Activated CD8-positive, alpha-beta T cell treated with anti-CD3 and anti-CD28 coated beads for 36 hours (primary cell): ENCODE data around the gene XPR1. TPM values are rescaled to one million over a fixed set of nuclear protein-coding genes. Genes with fewer than 3 reads are reported as not detected.

Experiments
- ATAC-seq: fragments of 200-7000 bp; cut with Tn5 transposase; one replicate; pipeline ENCODE4 v1.10.0; 2021; ENCODE audit warnings: mild to moderate bottlenecking, moderate library complexity
- CTCF ChIA-PET: fragments of 350-600 bp; sonication (Branson Sonifier 250); formaldehyde crosslinking; loops from one replicate; lab custom pipeline; 2021; ENCODE audit warnings: antibody characterized with exemption; lab: Charles Lee
- POLR2A ChIA-PET: fragments of 350-600 bp; sonication (Branson Sonifier 250); formaldehyde crosslinking; loops from one replicate; lab custom pipeline; 2021; ENCODE audit warnings: antibody characterized with exemption; lab: Charles Lee
- DNase-seq: peaks from one replicate; pipeline ENCODE4 v3.0.0-alpha.2; 2020
- H3K27ac Mint-ChIP-seq: one replicate; pipeline ENCODE4 v1.8.0; 2021; ENCODE audit warnings: mild to moderate bottlenecking, mixed read lengths
- H3K27me3 Mint-ChIP-seq: one replicate; pipeline ENCODE4 v1.8.0; 2021; ENCODE audit warnings: mixed read lengths
- H3K36me3 Mint-ChIP-seq: one replicate; pipeline ENCODE4 v1.8.0; 2021; ENCODE audit warnings: low read depth, mixed read lengths
- H3K4me1 Mint-ChIP-seq: one replicate; pipeline ENCODE4 v1.8.0; 2021; ENCODE audit warnings: low read depth, mixed read lengths
- H3K4me3 Mint-ChIP-seq: one replicate; pipeline ENCODE4 v1.8.0; 2021; ENCODE audit warnings: mild to moderate bottlenecking, moderate library complexity, mixed read lengths
- H3K9me3 Mint-ChIP-seq: one replicate; pipeline ENCODE4 v1.8.0; 2021; ENCODE audit warnings: mixed read lengths
- intact Hi-C: fragments of 100-400 bp; cut with micrococcal nuclease; formaldehyde crosslinking; loops from one replicate; pipeline ENCODE4 v1.10.0; 2022
- total RNA-seq, 2 experiments: library from RNA; stranded (reverse); gene quantifications; one replicate each; pipeline ENCODE4 v1.2.3, GENCODE V29; 2021
- TF ChIP-seq, protein P1 (sequence below): fragments of 200-600 bp; IDR thresholded peaks from one replicate; pipeline ENCODE4 v1.8.0; 2022; ENCODE audit warnings: antibody characterized with exemption, mild to moderate bottlenecking

Gene XPR1
- total RNA-seq, 2 experiments from 2014 or later, result 12.8 to 14.4 TPM

DNA sequence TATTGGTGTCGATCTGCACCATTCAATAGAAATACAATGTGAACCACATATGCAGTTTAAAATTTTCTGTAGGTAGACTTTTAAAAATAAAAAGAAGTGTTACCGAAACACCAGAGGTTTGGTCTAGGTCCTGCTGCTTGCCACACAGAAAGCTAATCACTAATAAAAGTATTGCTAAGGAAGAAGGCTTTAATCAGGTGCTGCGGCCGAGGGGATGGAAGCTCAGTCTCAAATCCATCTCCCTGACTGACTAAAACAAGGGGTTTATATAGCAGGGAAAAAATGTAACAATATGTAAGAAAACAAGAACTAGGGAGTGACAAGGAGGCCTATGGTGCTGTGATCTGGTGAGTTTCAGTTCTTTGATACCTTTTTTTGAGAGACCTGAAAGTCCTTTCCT lies 99.3 kb downstream of the XPR1 start:
- Mint-ChIP-seq H3K4me3 (no peak overlapping the region), H3K27me3 (no peaks in the 10 kb centered on the region), H3K27ac (no peak overlapping the region), H3K4me1 (no peaks in the 10 kb centered on the region), H3K9me3 (peaks cover 64% of the 10 kb centered on the region), H3K36me3 (peaks cover 64% of the 10 kb centered on the region)
- ChIA-PET POLR2A (no interaction called here), CTCF (interaction anchor here (0.8 kb wide), 1 partner anchor 8 kb away, joined by 3 read pairs; no protein-coding TSS in a partner anchor)
- DNase-seq (no peak), ATAC-seq (no peak)
- intact Hi-C loops, result no loop called here
- TF ChIP-seq, protein P1, sequence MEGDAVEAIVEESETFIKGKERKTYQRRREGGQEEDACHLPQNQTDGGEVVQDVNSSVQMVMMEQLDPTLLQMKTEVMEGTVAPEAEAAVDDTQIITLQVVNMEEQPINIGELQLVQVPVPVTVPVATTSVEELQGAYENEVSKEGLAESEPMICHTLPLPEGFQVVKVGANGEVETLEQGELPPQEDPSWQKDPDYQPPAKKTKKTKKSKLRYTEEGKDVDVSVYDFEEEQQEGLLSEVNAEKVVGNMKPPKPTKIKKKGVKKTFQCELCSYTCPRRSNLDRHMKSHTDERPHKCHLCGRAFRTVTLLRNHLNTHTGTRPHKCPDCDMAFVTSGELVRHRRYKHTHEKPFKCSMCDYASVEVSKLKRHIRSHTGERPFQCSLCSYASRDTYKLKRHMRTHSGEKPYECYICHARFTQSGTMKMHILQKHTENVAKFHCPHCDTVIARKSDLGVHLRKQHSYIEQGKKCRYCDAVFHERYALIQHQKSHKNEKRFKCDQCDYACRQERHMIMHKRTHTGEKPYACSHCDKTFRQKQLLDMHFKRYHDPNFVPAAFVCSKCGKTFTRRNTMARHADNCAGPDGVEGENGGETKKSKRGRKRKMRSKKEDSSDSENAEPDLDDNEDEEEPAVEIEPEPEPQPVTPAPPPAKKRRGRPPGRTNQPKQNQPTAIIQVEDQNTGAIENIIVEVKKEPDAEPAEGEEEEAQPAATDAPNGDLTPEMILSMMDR, result no peak

DNA sequence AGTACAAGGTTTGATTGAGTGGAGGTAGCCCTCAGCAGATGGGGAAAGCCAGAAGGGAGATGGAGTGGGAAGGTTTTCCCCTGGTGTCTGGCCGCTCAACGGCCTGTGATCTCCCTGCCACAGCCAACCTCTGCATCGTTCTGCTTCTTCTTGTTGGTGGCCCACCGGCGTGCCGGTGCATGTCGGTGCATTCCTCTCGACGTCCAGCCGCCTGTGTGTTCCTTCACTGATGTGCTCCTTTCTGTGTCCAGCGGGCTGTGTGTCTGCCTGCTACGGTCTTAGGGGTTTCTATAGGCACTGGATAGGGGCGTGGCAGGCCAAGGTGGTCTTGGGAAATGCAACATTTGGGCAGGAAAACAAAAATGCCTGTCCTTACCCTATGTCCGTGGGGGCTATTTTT lies 101.0 kb downstream of the XPR1 start:
- Mint-ChIP-seq H3K4me3 (no peak overlapping the region), H3K27ac (no peak overlapping the region), H3K36me3 (peaks cover 66% of the 10 kb centered on the region), H3K9me3 (peaks cover 63% of the 10 kb centered on the region), H3K27me3 (no peaks in the 10 kb centered on the region), H3K4me1 (no peaks in the 10 kb centered on the region)
- intact Hi-C loops, result no loop called here
- DNase-seq (no peak), ATAC-seq (no peak)
- TF ChIP-seq, protein P1, result no peak
- CTCF ChIA-PET, result no interaction called here
- POLR2A ChIA-PET, result no interaction called here

- no peaks in the 10 kb centered on the region for H3K27me3 Mint-ChIP-seq
- H3K9me3 Mint-ChIP-seq, result peaks cover 58% of the 10 kb centered on the region
- ATAC-seq (no peak), DNase-seq (no peak)
- POLR2A ChIA-PET, result no interaction called here
- peaks cover 65% of the 10 kb centered on the region for H3K36me3 Mint-ChIP-seq
- CTCF ChIA-PET, result no interaction called here
- intact Hi-C loops, result no loop called here
- TF ChIP-seq, protein P1, result no peak
- no peak overlapping the region for H3K4me3 Mint-ChIP-seq
- H3K27ac Mint-ChIP-seq, result no peak overlapping the region
- H3K4me1 Mint-ChIP-seq, result no peaks in the 10 kb centered on the region
Measured at GRCh38 chr1:180734366-180734765, 102.5 kb downstream of the XPR1 start.

DNA sequence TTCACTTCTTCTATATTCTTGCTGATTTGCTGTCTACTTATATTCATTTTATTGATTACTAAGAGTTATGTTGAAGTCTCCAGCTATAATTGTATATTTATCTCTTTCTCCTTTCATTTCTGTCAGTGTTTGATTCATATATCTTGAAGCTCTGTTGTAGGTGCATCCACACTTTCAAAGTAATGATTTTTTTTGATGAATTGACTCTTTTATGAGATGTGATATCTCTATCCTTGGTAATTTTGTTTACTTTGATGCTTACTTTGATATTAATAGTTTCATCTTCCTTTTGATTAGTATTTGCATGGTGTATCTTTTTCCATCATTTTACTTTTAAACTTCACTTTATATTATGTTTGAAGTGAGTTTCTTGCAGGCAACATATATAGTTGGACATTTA lies 110.8 kb downstream of the XPR1 start:
- intact Hi-C loops, result no loop called here

DNA sequence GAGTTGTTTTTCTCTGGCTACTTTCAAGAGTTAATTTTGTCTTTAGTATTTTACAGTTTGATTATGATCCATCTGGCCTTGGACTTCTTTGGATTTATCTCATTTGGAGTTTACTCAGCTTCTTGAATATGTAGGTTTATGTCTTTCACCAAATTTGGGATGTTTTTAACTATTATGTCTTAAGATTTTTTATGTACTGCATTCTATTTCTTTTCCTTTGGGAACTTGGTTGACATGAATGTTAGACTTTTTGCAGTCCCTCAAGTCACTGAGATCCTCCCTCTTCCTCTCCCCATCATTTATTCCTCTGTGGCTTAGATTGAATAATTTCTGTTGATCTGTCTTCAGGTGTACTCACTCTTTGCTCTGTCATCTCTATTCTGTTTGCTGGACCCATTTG lies 112.0 kb downstream of the XPR1 start:
- H3K27ac Mint-ChIP-seq, result no peak overlapping the region
- peaks cover 28% of the 10 kb centered on the region for H3K9me3 Mint-ChIP-seq
- H3K4me3 Mint-ChIP-seq, result no peak overlapping the region
- H3K4me1 Mint-ChIP-seq, result peaks cover 2% of the 10 kb centered on the region
- POLR2A ChIA-PET, result no interaction called here
- intact Hi-C loops, result no loop called here
- no peak for ATAC-seq
- H3K36me3 Mint-ChIP-seq, result peaks cover 59% of the 10 kb centered on the region
- TF ChIP-seq, protein P1, result no peak
- CTCF ChIA-PET, result no interaction called here
- no peaks in the 10 kb centered on the region for H3K27me3 Mint-ChIP-seq
- no peak for DNase-seq

More for the DNA sequence above, 110.8 kb downstream of the XPR1 start:
- ChIA-PET POLR2A (no interaction called here), CTCF (no interaction called here)
- H3K4me3 Mint-ChIP-seq, result no peak overlapping the region
- DNase-seq (no peak), ATAC-seq (no peak)
- no peaks in the 10 kb centered on the region for H3K27me3 Mint-ChIP-seq
- H3K4me1 Mint-ChIP-seq, result peaks cover 2% of the 10 kb centered on the region
- H3K9me3 Mint-ChIP-seq, result peaks cover 33% of the 10 kb centered on the region
- peaks cover 63% of the 10 kb centered on the region for H3K36me3 Mint-ChIP-seq
- TF ChIP-seq, protein P1, result no peak
- H3K27ac Mint-ChIP-seq, result no peak overlapping the region
